SU-DHL-6 (cell line): ENCODE data around the gene ACBD6.

Experiments
- H2AFZ ChIP-seq: fragments of 200-600 bp; sonication (generic); 2 replicates; pipeline ENCODE4 v1.6.1; 2014; ENCODE audit warnings: low read depth, mild to moderate bottlenecking, moderate library complexity, mixed read lengths, antibody characterized with exemption, low read length; ENCODE audit not compliant: severe bottlenecking
- H3F3A ChIP-seq: fragments of 200-600 bp; shearing (Covaris generic); 2 replicates; pipeline ENCODE4 v1.6.0; 2016; ENCODE audit warnings: antibody characterized with exemption, mild to moderate bottlenecking; ENCODE audit not compliant: insufficient read depth
- H3K27ac ChIP-seq: fragments of 200-600 bp; sonication (generic); 2 replicates; pipeline ENCODE4 v1.5.1; 2016; ENCODE audit warnings: low read depth, mild to moderate bottlenecking, low read length, moderate library complexity, mixed read lengths
- H3K27me3 ChIP-seq: fragments of 200-600 bp; sonication (generic), shearing (Covaris generic); 2 replicates; pipeline ENCODE4 v1.6.0; 2014; ENCODE audit warnings: mild to moderate bottlenecking, low read length
- H3K36me3 ChIP-seq: fragments of 200-600 bp; sonication (generic); 2 replicates; pipeline ENCODE4 v1.6.1; 2014; ENCODE audit warnings: mild to moderate bottlenecking, low read length, mixed read lengths
- H3K4me2 ChIP-seq: fragments of 300-600, 200-600 bp; shearing (Covaris generic), sonication (generic); 2 replicates; pipeline ENCODE4 v1.6.0; 2014; ENCODE audit warnings: low read length, low read depth, mild to moderate bottlenecking; ENCODE audit not compliant: poor library complexity, severe bottlenecking
- H3K4me3 ChIP-seq: fragments of 200-600 bp; sonication (generic); 2 replicates; pipeline ENCODE4 v1.5.1; 2014; ENCODE audit warnings: antibody characterized with exemption, low read length, mild to moderate bottlenecking, mixed read lengths; ENCODE audit not compliant: insufficient read depth, poor library complexity, severe bottlenecking
- H3K79me2 ChIP-seq: fragments of 200-600 bp; sonication (generic); 2 replicates; pipeline ENCODE4 v1.6.1; 2014; ENCODE audit warnings: mild to moderate bottlenecking, low read length, moderate library complexity; ENCODE audit not compliant: insufficient read depth
- H3K9ac ChIP-seq: fragments of 200-600 bp; sonication (generic); 2 replicates; pipeline ENCODE4 v1.7.0; 2014; ENCODE audit warnings: mild to moderate bottlenecking, low read length
- H3K9me2 ChIP-seq: fragments of 200-600 bp; sonication (generic); replicated peaks from 2 replicates; pipeline ENCODE4 v1.6.1; 2014; ENCODE audit warnings: low read length; ENCODE audit not compliant: insufficient read depth
- H3K9me3 ChIP-seq: fragments of 200-600 bp; sonication (generic); 2 replicates; pipeline ENCODE4 v1.6.1; 2014; ENCODE audit warnings: low read length, mixed read lengths; ENCODE audit not compliant: insufficient read depth
- H4K20me1 ChIP-seq: fragments of 200-600 bp; sonication (generic); 2 replicates; pipeline ENCODE4 v1.6.1; 2014; ENCODE audit warnings: low read depth, mild to moderate bottlenecking, antibody characterized with exemption, low read length, moderate library complexity, mixed read lengths
- EZH2phosphoT487 ChIP-seq: fragments of 200-600 bp; sonication (generic), shearing (Covaris generic); conservative IDR thresholded peaks from 2 replicates; pipeline ENCODE4 v1.6.1; 2018; ENCODE audit warnings: mild to moderate bottlenecking, antibody characterized with exemption, low read length, moderate library complexity, mixed read lengths
- TF ChIP-seq, protein P1 (sequence below): fragments of 200-600 bp; sonication (generic); IDR thresholded peaks from one replicate; pipeline ENCODE4 v1.5.1; 2017; ENCODE audit warnings: antibody characterized with exemption, mild to moderate bottlenecking, low read length, moderate library complexity; ENCODE audit not compliant: insufficient read depth, poor library complexity, severe bottlenecking

The ACBD6 gene

GRCh38 chr1:180458807-180459206 is 43.6 kb downstream of the ACBD6 start:
- Histone ChIP-seq H3K4me3 (no peak overlapping the region), H3F3A (no peaks in the 10 kb centered on the region), H3K9me2 (no peaks in the 10 kb centered on the region), H3K9ac (no peak overlapping the region), H3K27me3 (no peaks in the 10 kb centered on the region), H3K79me2 (peaks cover 64% of the 10 kb centered on the region), H3K36me3 (0 out of 2 replicates have a peak, but pooled peaks cover 5% of the 10 kb centered on the region), H3K9me3 (no peaks in the 10 kb centered on the region), H4K20me1 (0 out of 2 replicates have a peak, but pooled peaks cover 5% of the 10 kb centered on the region), H3K27ac (no peak overlapping the region), H2AFZ (no peak overlapping the region), H3K4me2 (no peak overlapping the region)
- no peak for TF ChIP-seq EZH2phosphoT487
- TF ChIP-seq, protein P1, sequence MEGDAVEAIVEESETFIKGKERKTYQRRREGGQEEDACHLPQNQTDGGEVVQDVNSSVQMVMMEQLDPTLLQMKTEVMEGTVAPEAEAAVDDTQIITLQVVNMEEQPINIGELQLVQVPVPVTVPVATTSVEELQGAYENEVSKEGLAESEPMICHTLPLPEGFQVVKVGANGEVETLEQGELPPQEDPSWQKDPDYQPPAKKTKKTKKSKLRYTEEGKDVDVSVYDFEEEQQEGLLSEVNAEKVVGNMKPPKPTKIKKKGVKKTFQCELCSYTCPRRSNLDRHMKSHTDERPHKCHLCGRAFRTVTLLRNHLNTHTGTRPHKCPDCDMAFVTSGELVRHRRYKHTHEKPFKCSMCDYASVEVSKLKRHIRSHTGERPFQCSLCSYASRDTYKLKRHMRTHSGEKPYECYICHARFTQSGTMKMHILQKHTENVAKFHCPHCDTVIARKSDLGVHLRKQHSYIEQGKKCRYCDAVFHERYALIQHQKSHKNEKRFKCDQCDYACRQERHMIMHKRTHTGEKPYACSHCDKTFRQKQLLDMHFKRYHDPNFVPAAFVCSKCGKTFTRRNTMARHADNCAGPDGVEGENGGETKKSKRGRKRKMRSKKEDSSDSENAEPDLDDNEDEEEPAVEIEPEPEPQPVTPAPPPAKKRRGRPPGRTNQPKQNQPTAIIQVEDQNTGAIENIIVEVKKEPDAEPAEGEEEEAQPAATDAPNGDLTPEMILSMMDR = no peak

GRCh38 chr1:180456191-180456590 is 46.2 kb downstream of the ACBD6 start:
- no peak overlapping the region for H3K27ac ChIP-seq
- no peak overlapping the region for H2AFZ ChIP-seq
- H3K4me2 ChIP-seq = no peak overlapping the region
- H3K36me3 ChIP-seq = 0 out of 2 replicates have a peak, but pooled peaks cover 9% of the 10 kb centered on the region
- H4K20me1 ChIP-seq = 0 out of 2 replicates have a peak, but pooled peaks cover 5% of the 10 kb centered on the region
- no peaks in the 10 kb centered on the region for H3K9me3 ChIP-seq
- no peaks in the 10 kb centered on the region for H3K9me2 ChIP-seq
- no peak overlapping the region for H3K9ac ChIP-seq
- no peak for TF ChIP-seq EZH2phosphoT487
- TF ChIP-seq, protein P1 = no peak
- H3K4me3 ChIP-seq = no peak overlapping the region
- no peaks in the 10 kb centered on the region for H3K27me3 ChIP-seq
- peaks cover 47% of the 10 kb centered on the region for H3K79me2 ChIP-seq
- no peaks in the 10 kb centered on the region for H3F3A ChIP-seq

DNA sequence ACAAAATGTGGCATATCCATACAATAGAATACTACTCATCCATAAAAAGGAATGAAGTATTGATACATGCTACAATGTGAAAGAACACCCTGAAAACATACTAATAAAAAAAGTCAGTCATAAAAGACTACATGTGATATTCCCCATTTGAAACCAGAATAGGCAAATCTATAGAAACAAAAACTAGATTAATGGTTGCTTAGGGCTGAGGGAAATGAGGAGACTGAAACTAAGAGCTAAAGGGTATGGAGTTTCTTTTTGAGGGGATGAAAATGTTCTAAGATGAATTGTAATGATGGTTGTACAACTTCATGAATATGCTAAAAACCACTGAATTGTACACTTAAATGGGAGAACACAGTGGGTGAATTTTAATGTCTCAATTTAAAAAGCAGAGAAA is 50.9 kb downstream of the ACBD6 start:
- Histone ChIP-seq H3K9me3 (no peaks in the 10 kb centered on the region), H3K79me2 (peaks cover 45% of the 10 kb centered on the region), H3K4me3 (no peak overlapping the region), H3F3A (no peaks in the 10 kb centered on the region), H3K36me3 (0 out of 2 replicates have a peak, but pooled peaks cover 9% of the 10 kb centered on the region), H3K9ac (no peak overlapping the region), H3K27me3 (no peaks in the 10 kb centered on the region), H2AFZ (no peak overlapping the region), H3K9me2 (no peaks in the 10 kb centered on the region), H4K20me1 (no peaks in the 10 kb centered on the region), H3K4me2 (no peak overlapping the region), H3K27ac (no peak overlapping the region)
- TF ChIP-seq, protein P1 = no peak
- no peak for TF ChIP-seq EZH2phosphoT487
